Activated CD8-positive, alpha-beta memory T cell treated with anti-CD3 and anti-CD28 coated beads, Interleukin-2, amount 50 U/mL, for 48 hours (primary cell): ENCODE measurements around the gene CD86.
"Not testable (repeated sequence)": the region's sequence is repeated elsewhere in the genome, so short reads cannot be mapped to it uniquely, and the experiment has no call there.

Source experiments
- DNase-seq: peaks from one replicate; pipeline ENCODE4 v3.0.0-alpha.2; 2020

The CD86 gene

DNA sequence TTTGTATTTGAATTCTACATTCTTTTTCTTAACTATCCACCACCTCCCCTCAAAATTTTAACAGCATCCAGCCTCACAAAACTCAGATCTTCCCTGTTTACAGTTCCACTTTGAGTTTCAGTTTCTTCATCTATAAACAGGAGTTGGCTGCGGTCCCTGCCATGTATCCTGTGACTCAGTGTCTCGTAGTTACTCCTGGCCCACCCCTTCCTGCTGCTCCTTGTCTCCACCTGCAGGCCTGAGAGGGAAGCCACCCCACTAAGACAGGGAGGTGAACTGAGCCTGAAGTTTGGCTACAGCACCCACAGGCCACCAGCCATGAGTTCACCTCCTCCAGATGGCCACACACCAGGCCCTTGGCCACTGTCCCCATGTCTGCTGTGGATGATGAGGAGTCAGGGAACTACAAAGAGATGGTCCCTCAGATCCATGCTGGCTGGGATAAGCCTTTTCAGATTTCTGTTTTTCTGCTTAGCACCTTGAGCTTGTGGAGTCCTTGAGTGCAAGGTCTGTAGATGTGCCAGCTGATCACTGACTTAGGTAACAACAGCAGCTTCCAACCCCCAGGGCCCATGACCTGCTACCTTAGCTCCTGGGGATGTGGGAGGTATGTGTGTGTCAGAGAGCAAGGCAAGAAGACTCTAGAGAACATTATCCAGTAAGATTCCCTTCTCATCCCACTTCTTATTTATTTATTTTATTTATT, 37.5 kb downstream of the CD86 start:
- DNase-seq: peak; percentile 75

DNA sequence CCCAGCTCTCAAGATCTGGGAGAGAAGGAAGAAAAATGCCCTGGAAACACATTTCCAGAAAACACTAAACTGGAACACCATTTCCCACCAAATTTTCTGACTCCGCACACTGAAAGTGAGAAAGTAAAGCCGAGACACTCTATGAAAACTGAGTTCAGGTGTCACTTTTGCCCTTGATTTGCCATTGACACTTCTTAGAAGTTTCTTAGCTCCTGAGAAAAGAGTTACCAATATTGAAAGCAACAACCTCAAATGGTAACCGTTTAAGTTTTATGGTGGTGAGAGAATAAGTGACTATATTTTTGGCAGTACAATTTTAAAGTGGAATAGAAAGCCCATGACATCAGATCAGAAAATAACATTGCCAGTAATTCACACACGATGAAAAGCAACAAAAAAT, 39.0 kb downstream of the CD86 start:
- DNase-seq: no peak

DNA sequence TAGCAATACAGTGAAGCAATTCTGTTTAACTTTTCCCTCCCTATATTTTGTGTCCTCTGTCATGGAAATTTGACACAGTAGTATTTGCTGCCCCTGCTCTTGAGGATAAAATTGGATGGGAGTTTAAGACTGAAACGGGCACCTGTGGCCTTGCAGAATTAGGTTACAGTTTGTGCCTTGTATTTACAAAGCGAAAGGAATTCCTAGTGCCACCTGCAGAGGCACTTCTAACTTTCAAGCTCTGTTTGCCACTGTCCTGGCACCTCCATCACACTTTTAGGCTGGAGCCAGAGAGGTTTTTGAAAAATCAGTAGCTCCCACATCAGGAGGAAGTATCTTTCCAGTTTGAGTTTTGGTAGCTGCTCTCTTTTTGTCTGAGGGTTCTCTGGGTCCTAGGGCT, 39.5 kb downstream of the CD86 start:
- no peak for DNase-seq

DNA sequence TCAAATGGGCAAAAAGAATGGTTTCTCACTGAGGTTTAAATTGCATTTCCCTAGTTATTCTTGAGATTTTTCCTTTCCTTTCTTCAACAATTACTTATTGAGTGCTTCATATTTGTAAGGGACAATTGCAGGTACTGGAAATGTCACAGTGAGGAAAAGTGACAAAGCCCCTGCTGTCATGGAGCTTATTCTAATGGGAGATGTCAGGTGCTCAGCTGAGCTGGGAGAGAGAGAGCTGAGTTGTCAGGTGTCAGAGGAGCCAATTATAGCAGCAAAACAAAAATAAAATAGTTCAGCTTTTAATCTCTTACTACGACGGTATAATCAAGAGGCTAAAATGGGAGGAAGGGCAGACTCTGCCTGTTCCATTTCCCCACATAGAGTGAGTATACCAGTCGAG, 42.0 kb downstream of the CD86 start:
- DNase-seq: no peak

DNA sequence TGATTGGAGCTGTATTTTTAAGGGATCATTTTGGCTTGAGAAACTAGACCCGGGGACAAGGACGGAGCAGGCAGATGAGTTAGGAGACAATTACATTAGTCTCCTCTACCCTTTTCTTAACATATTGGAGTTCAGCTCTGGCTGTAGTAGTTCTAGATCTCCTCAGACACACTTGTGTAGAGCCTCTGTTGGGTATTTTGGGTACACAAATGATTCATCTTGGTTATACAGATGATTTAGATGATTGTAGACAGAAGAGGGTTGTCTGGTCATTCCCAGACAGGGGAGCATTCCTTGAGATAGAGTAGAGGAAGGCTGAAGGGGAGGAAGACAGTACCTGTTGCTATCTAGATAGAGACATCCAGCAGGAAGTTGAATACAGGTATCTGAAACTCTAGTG, 43.4 kb downstream of the CD86 start:
- DNase-seq: no peak

DNA sequence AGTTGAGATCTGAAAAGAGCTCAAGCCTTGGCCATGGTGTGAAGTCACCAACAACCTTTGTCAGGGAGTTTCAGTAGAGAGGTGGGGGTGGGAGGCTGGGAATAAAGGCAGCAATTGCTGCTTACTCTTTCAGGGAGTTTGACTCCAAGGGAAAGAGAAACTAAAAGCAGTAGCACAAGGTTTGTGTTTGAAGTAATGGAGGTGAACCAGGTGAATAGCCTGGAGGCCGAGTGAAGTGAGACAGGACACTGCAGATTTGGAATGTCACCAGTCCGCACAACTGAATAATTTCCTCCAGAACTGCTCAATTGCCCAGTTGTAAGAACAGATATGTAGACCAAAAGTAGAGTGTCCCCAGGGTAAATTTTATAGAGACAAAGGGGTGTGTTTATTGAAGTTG, 44.1 kb downstream of the CD86 start:
- no peak for DNase-seq

DNA sequence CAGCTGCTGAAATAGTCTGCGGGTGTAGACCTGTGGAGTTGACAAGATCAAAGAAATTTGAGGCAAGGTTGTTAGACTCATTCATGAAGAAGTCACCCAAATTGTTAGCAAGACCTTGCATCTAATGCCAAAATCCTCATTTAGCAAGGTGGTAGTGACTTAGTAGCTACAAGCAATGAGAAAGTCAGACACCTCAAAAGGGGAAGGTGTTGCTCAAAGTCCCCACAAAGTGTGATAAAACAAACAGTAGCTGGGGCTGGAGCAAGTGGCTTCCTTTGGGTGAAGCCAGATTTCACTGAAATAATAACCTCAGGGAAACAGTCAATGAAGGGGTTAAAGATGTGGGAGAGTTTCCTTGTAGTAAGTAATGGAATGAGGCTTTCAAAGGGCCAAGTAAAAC, 44.9 kb downstream of the CD86 start:
- DNase-seq: no peak

DNA sequence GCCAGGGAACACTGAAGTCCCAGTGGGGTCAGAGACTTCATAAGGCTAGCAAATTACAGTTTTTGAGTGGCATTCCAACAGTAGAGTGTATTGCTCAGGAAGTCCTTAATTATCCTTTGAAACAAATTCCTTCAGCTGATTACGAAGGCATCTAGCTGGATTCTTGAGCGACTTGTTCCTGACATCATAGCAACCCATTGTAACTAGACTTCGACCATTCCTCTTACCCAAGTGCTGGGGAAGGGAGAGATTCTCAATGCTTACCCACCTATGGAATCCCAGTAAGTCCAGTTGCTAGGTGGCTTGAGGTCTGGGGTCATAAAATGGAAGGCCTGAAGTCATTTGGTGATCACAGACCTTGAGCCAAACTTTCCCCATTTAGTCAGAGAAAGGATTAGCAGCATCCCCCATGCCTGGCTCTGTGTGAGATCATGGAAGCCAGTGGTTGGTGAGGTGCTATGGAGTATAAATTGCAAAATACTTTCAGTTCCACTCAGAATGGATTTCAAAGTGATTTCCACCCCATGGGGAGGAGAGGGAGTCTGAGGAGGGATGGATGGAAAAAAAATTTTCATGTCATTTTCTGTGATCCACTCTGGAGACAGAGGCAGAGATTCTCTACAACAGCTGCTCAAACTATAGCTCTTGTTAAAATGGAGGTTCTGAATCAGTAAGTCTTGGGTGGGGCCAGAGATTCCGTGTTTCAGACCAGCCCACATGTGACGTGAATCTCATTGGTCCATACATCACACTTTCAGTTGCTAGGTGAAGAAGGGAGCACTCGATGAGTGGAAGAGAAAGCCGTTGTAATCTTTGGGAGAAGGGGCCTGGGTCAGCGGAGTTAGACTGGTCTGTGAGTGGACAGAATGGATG, 45.7 kb downstream of the CD86 start:
- DNase-seq: no peak

DNA sequence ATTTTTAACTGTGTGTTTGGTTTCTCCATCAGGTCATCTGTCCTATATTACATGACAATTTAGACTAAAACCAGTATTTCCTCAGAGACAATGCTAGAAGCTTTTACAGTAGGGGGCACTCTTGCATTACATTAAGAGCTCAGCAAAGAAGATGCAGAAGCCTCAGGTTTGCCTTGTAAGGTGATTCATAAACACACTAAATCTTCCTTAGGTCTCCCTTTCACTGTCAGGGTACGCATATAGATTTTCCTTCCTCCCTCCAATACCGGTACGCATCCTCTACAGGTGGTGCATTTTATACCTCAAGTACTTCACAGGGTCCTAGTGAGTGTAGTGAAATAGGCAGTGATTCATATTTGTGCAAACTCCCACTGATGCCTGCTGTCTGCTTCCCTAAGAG, 46.5 kb downstream of the CD86 start:
- DNase-seq: no peak

DNA sequence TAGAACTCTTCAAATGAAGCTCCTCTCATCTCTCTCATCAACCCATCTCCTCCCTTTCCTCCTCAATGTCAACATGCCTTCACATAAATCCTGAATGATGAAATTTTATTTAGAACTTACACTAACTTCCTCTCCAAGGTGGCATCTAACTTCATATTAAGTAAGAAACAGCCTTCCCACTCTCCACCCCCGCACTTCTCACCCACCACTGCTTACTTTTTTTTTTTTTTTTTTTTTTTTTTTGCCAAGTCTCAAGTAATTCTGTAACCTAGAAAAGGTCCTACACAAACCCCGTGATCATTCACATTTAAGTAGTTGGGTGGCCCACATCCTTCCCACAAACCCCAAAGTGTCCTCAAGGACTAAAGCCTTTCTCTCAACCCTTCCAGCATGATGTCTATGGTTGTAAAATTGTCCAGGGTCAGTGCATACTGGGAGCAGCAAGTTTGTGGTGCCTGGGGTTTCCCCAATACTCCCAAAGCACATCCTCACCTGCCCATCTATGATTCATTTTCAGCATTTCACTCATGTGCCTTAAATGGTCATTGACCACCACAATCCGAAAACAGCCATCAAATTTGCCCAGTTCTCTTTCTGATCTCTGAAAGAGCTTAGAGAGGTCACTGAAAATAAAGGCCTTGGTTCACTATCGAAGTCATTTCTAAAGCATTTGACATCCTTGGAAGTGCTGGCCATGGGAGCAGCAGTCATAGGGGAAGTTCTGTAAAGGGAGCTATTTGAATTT, 47.2 kb downstream of the CD86 start:
- DNase-seq: no peak

DNA sequence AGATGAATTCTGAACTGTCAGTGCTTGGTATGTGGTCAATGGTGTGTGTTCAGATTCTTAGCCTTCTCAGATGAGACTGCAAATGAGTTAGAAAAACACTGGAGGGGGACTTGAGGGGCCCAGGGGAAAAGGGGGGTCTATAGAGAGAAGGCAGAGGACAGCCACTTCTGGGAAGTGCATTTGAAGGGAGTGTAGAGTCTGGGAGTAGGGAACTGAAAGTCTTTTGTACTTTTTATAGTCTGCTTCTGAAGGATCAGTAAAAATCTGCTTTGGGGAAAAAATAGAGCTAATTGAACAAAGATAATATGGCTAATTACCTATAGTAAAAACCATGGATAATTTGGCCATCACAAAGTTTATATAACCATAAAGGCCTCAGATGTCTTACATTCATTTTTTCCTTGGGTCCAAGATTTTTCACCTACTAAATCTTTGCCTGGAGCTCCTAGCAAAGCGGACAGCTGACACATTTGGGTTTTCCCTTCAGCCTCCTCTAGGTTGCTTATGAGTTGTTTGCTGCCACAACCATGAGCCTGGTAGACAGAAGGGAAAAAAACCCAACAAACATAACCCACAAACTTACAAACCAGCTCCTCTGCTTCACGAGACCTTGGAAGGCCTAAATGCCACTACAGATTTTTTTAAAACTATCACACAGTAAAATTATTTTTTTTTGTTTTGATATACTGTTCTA, 48.8 kb downstream of the CD86 start:
- no peak for DNase-seq

DNA sequence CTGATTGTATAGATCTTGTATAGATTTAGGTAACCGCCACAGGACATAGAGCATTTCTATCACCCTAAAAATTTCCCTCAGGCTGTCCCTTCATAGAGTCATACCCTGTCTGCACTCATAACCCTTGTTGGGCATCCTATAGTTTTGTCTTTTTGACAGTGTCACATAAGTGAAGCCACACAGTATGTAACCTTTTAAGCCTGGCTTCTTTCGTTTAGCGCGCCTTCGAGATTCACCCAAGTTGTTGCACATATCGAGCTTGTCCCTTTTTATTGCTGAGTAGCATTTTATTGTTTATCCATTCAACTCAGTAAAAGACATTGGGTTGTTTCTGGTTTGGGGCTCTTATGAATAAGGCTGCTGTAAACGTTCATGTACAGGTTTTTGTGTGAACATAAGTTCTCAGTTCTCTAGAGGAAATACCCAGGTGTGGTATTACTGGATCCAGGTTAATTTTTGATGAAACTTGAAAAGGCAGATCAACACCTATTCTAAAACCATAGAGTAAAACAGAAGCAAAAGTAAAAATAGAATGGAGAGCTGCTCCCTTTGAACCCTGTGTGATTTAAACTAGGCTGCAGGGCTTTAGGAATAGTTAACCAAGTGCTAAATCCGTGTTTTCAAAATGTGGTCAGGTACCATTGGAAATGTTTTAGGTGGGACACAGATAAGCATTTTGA, 49.5 kb downstream of the CD86 start:
- no peak for DNase-seq

DNA sequence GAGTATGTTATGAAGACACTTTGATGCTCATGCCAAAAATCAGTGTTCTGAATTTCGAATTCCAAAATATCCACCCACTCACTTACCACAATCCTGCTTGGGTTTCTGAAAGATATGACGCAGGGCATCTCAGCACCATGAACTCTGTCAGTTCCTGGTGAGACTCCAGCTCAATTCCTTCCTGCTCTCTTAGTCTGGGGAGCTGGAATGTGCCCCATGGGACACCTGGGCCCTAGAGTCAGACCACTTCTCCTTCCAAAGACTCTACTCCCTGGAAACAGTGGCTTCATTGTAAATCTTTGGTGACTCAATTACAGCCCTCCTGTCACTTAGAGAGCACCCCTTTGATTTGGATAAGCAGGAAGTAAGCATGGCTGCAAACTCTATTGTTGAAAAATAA, 50.5 kb downstream of the CD86 start:
- no peak for DNase-seq

DNA sequence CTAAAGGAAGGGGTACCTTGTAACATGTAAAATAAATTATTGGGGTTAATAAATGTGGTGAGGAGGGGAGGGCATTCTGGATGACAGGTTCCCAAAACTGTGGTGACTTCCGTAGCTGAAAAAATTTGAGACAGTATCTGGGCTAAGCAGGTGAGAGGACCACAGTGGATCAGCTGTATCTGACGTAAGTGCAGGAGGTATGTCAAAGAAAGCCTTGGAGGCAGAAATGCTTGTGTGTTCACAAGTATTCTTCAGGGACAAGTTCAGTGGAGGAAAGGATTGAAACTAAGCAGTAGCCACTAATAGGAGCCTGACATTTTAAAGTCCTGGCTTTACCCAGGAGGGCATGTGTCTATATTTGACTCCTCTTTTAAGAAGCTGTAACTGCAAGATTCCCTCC, 52.0 kb downstream of the CD86 start:
- DNase-seq: no peak

DNA sequence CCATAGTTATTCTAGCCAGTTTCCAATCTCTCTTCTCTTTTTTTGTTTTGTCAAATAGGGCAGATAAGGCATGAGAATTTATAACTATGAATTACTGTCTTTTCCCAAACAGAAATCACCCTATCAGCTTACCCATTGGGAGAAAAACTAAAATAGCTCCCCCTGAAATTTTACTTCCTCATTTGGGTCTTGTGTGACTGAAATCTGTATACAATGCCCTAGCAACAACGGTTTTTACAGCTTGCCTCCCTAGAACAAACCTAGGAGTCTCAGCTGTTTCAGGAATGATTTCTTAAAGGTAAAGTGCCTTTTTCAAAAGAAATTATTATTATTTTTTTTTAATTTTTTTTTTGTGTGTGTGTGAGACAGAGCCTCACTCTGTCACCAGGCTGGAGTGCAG, 56.8 kb downstream of the CD86 start:
- DNase-seq: no peak

DNA sequence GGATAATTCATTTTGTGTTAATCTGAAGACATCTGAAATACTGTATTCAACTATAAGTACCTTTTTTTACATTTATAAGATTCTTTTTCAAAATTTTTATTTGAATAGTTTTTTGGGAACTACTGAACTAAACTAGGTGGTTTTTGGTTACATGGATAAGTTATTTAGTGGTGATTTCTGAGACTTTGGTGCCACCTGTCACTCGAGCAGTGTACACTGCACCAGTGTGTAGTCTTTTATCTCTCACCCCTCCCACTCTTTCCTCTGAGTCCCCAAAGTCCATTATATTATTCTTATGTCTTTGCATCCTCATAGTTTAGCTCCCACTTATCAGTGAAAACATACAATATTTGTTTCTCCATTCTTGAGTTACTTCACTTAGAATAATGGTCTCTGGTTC, 57.6 kb downstream of the CD86 start:
- no peak for DNase-seq

DNA sequence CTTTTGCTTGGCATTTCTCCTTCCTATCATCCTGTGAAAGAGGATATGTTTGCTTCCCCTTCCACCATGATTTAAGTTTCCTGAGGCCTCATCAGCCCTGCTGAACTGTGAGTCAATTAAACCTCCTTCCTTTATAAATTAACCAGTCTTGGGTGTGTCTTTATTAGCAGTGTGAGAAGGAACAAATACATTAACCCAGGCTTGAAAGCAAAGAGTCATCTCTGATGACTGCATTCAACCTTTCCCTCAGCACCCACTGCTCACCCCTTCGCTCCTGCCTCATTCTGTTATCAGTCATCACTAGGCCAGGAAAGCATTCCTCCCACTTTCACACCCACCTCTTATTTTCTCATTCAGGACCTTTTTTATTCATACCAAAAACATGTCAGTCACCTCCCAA, 68.7 kb downstream of the CD86 start:
- DNase-seq: no peak

DNA sequence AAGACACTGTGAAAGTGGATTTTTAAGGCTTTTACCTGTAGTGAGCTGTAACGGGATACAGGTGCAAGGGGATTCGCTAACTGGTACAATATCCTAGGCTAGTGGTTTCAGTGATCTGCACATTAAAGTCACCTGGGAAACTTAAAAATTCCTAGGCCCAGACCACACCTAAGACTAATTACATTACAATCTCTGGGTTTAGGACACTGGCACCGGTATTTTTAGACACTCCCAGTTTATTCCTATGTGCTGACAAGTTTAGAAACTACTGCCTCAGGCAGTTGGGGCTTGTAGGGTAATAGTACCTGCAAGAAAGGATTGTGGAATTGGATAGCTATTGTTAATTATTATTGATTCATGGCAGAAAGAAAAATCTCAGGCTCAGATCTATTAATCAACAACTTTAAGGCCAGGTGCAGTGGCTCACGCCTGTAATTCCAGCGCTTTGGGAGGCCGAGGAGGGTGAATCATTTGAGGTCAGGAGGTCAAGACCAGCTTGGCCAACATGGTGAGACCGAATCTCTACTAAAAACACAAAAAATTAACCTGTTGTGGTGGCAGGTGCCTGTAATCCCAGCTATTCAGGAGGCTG, 77.9 kb downstream of the CD86 start:
- no peak for DNase-seq

DNA sequence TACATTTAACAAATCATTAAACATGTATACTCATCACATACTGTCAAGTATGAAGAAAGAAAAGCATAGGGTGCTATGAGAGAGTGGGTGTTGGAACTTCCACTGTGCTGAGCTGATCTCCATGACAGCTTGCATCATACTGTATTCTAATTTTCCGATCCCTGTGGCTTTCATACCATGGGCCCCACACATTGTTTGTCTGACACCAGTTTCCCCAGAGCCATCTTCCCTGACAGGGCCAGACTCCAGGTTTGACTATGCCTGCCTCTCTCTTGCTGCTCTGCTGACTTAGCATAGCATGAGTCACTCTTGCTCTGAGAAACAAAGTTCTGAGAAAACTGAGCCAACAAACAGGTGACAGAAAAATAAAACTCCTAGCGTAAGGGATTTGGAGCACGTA, 91.3 kb downstream of the CD86 start:
- DNase-seq: peak; percentile 74

DNA sequence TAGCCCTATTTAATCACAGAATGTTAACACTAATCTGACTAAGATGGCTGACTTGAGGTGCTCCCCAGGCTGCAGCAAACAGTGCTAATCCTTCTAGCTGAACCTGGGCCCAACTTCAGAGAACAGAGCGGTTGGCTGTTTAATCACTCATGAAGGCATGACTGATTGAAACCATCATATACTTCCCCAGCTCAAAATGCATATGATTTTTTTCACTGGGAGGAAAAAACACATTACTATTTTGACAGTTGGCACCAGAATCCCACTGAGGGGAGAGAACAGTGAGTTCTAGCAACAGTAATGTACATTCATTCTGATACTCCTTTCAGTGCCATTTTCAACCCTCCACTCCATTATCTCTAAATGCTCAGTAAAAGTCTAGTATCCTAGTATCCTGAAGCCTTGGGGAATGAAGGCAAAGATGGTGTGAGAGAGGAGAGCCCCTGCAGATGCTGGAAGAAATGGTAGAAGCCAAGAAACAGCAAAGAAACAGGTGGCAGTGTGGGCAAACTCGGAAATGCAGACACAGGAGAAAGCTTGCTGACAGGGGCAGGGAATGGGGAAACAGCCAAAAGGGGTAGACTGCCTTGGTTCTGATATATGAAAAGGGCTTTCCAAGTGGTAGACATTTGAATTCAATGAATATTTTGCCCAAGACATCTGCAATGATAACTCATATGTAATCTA, 93.9 kb downstream of the CD86 start:
- no peak for DNase-seq

DNA sequence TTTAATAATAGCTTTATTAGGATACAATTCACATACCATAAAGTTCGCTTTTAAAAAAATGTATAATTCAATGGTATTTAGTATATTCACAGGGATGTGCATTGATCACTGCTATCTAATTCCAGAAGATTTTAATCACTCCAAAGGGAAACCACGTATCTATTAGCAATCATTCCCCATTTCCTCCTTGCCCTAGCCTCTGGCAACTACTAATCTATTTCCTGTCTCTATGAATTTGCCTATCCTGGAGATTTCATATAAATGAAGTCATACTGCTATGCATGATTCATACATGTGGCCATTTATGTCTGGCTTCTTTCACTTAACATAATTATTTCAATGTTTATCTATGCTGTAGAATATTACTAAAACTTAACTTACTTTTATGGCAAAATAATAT, 96.3 kb downstream of the CD86 start:
- DNase-seq: no peak

DNA sequence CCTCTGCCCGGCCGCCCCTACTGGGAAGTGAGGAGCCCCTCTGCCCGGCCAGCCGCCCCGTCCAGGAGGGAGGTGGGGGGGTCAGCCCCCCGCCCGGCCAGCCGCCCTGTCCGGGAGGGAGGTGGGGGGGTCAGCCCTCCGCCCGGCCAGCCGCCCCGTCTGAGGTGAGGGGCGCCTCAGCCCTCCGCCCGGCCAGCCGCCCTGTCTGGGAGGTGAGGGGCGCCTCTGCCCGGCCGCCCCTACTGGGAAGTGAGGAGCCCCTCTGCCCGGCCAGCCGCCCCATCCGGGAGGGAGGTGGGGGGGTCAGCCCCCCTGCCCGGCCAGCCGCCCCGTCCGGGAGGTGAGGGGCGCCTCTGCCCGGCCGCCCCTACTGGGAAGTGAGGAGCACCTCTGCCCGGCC, 109.8 kb downstream of the CD86 start:
- DNase-seq: not testable (repeated sequence)
